Neutrophil (primary cell): Measurements from ENCODE around the gene HINFP.

Experiments
- H3K27ac ChIP-seq: fragments of 200-600 bp; sonication (generic); 2 replicates; pipeline ENCODE4 v1.5.1; 2016; ENCODE audit warnings: mild to moderate bottlenecking, moderate library complexity
- H3K27me3 ChIP-seq: fragments of 200-600 bp; sonication (generic); 2 replicates; pipeline ENCODE4 v1.6.0; 2016; ENCODE audit warnings: mild to moderate bottlenecking
- H3K36me3 ChIP-seq: fragments of 200-600 bp; sonication (generic); 2 replicates; pipeline ENCODE4 v1.5.1; 2017
- H3K4me1 ChIP-seq, 2 experiments: fragments of 200-600 bp in 1 of 2; sonication (generic) in 1 of 2; 1 replicate in 1 of 2; 2 replicates in 1 of 2; pipeline versions ENCODE4 v1.5.1 to v1.6.1; 2013 to 2016; ENCODE audit warnings: low read depth in 1 of 2, low read length in 1 of 2, mild to moderate bottlenecking in 1 of 2, moderate library complexity in 1 of 2; ENCODE audit not compliant: control insufficient read depth in 1 of 2, insufficient read depth in 1 of 2
- H3K4me3 ChIP-seq, 2 experiments: fragments of 200-600 bp in 1 of 2; sonication (generic) in 1 of 2; 1 replicate in 1 of 2; 2 replicates in 1 of 2; pipeline ENCODE4 v1.5.1; 2013 to 2016; ENCODE audit warnings: low read depth in 1 of 2, low read length in 1 of 2, mild to moderate bottlenecking in 1 of 2, moderate library complexity in 1 of 2
- H3K9me3 ChIP-seq: fragments of 200-600 bp; sonication (generic); 2 replicates; pipeline ENCODE4 v1.5.1; 2016
- CTCF ChIP-seq: fragments of 200-600 bp; sonication (generic); IDR thresholded peaks from 2 replicates; pipeline ENCODE4 v1.5.1; 2016; ENCODE audit warnings: antibody characterized with exemption

HINFP gene

GRCh38 chr11:119109843-119110242 lies 11.5 kb upstream of the HINFP start:
- H3K9me3 ChIP-seq, result no peaks in the 10 kb centered on the region
- no peak overlapping the region for H3K4me3 ChIP-seq
- TF ChIP-seq CTCF, result no peak
- H3K27me3 ChIP-seq, result no peaks in the 10 kb centered on the region
- H3K36me3 ChIP-seq, result peaks cover 45% of the 10 kb centered on the region
- peaks cover 41 to 56% of the 10 kb centered on the region in 2 experiments for H3K4me1 ChIP-seq
- peak overlapping the region; percentile 98 for H3K27ac ChIP-seq

- no peaks in the 10 kb centered on the region for H3K27me3 ChIP-seq
- no peak overlapping the region for H3K4me3 ChIP-seq
- peaks cover 45 to 61% of the 10 kb centered on the region in 2 experiments for H3K4me1 ChIP-seq
- peak overlapping the region; percentile 98 for H3K27ac ChIP-seq
- peaks cover 46% of the 10 kb centered on the region for H3K36me3 ChIP-seq
- H3K9me3 ChIP-seq, result no peaks in the 10 kb centered on the region
- TF ChIP-seq CTCF, result no peak
Observed at GRCh38 chr11:119110439-119110838, 10.9 kb upstream of the HINFP start.

GRCh38 chr11:119111361-119111925 lies 9.9 kb upstream of the HINFP start:
- Histone ChIP-seq H3K4me1 (peaks cover 44 to 62% of the 10 kb centered on the region in 2 experiments), H3K27ac (peak overlapping the region; percentile 98)

GRCh38 chr11:119112314-119113020 lies 8.9 kb upstream of the HINFP start:
- H3K27ac ChIP-seq, result no peak overlapping the region
- no peaks in the 10 kb centered on the region for H3K9me3 ChIP-seq
- H3K27me3 ChIP-seq, result no peaks in the 10 kb centered on the region
- no peak overlapping the region for H3K4me3 ChIP-seq
- peaks cover 49 to 63% of the 10 kb centered on the region in 2 experiments for H3K4me1 ChIP-seq
- H3K36me3 ChIP-seq, result peaks cover 58% of the 10 kb centered on the region
- TF ChIP-seq CTCF, result no peak

More at GRCh38 chr11:119111361-119111925, 9.9 kb upstream of the HINFP start:
- no peak for TF ChIP-seq CTCF
- no peak overlapping the region for H3K4me3 ChIP-seq
- no peaks in the 10 kb centered on the region for H3K9me3 ChIP-seq
- no peaks in the 10 kb centered on the region for H3K27me3 ChIP-seq
- H3K36me3 ChIP-seq, result peaks cover 52% of the 10 kb centered on the region

GRCh38 chr11:119113716-119114115 lies 7.7 kb upstream of the HINFP start:
- H3K27ac ChIP-seq, result peak overlapping the region; percentile 17
- peaks cover 58% of the 10 kb centered on the region for H3K36me3 ChIP-seq
- H3K4me3 ChIP-seq, result no peak overlapping the region
- H3K27me3 ChIP-seq, result no peaks in the 10 kb centered on the region
- peaks cover 43 to 56% of the 10 kb centered on the region in 2 experiments for H3K4me1 ChIP-seq
- no peak for TF ChIP-seq CTCF
- H3K9me3 ChIP-seq, result no peaks in the 10 kb centered on the region
